ENCODE results near the gene MAP2. TPM values are rescaled to one million over a fixed set of nuclear protein-coding genes. Genes with fewer than 3 reads are reported as not detected.

Gene MAP2
- total and polyA plus RNA-seq, 2 of the 13 experiments (the other 11 are each of a cell fraction or from before 2014, with no cell fraction given): 0.08 TPM; not detected in 1

- ChIA-PET POLR2A (no interaction called here), CTCF (ENCODE audit: low intra/inter-chr PET ratio, low total read pairs) (no interaction called here)
- Histone ChIP-seq H3K4me2 (ENCODE audit: low read depth, low read length) (no peak overlapping the region), H3K9ac (ENCODE audit: insufficient read depth, low read depth, low read length) (no peak overlapping the region), H3K27me3 (ENCODE audit: control insufficient read depth in 1 of 2, insufficient read depth in 2 of 2, low read length in 2 of 2) (no peaks in the 10 kb centered on the region; a peak in 1 of 5 replicates), H3K4me1 (ENCODE audit: insufficient read depth, low read length) (no peaks in the 10 kb centered on the region), H3K27ac (ENCODE audit: extremely low read length, insufficient read depth, low read length) (no peak overlapping the region), H3K36me3 (replicated peaks in 1 of 2; ENCODE audit: control insufficient read depth in 1 of 2, insufficient read depth in 2 of 2, low read length in 2 of 2) (no peaks in the 10 kb centered on the region), H3K79me2 (ENCODE audit: insufficient read depth, low read length) (no peaks in the 10 kb centered on the region), H3K4me3 (replicated peaks in 1 of 3; ENCODE audit: insufficient read depth in 1 of 3, low read depth in 2 of 3, low read length in 3 of 3) (no peak overlapping the region), H3K9me3 (ENCODE audit: low read length) (no peaks in the 10 kb centered on the region), H4K20me1 (ENCODE audit: insufficient read depth, low read length) (no peaks in the 10 kb centered on the region), H2AFZ (ENCODE audit: low read length) (no peak overlapping the region)
- BruUV-seq (replicated peaks): no TSS peak
- DNase-seq (ENCODE audit: low spot score) (no peak), ATAC-seq (no peak), FAIRE-seq (no peak)
- in situ Hi-C loops (cut with HindIII; ENCODE audit: extremely low pct_ligation_motif_present, low pct_unique_long_range_greater_than_20kb): no loop called here
- TF ChIP-seq ZNF264 (CRISPR knock-in tag; IDR thresholded peaks at IDR 0.05) (no peak), SMAD1 (CRISPR knock-in tag; IDR thresholded peaks at IDR 0.05; ENCODE audit: borderline replicate concordance, low read depth) (no peak), CEBPB (IDR thresholded peaks at IDR 0.05; ENCODE audit: borderline replicate concordance, low read depth, low read length) (peak; percentile 87)
- intact Hi-C loops (cut with micrococcal nuclease; ENCODE audit: unreplicated experiment): no loop called here
These were observed 344.7 kb downstream of the MAP2 start for GRCh38 chr2:209768557-209768956.

- H3K4me2 ChIP-seq (ENCODE audit: low read depth, low read length): peak within 1 kb of the TSS; percentile 42
- FAIRE-seq: no peak
- POLR2A ChIA-PET: no interaction called here
- TF ChIP-seq CREB1 (IDR thresholded peaks at IDR 0.05) (no peak), CREB1 (CRISPR knock-in tag; IDR thresholded peaks at IDR 0.05) (no peak), MTA3 (CRISPR knock-in tag; IDR thresholded peaks at IDR 0.05) (0 out of 2 replicates have a peak, but pooled peaks have one; percentile 75), SNAPC2 (CRISPR knock-in tag; IDR thresholded peaks at IDR 0.05) (peak; percentile 81; the same call in 1 of the 2 replicates), SALL2 (CRISPR knock-in tag; IDR thresholded peaks at IDR 0.05) (peak; percentile 88), ZNF703 (CRISPR knock-in tag; IDR thresholded peaks at IDR 0.05; ENCODE audit: borderline replicate concordance) (no peak), TAF15 (IDR thresholded peaks at IDR 0.05; ENCODE audit: low read depth, low read length, poor library complexity, severe bottlenecking) (no peak), JUND (CRISPR knock-in tag; IDR thresholded peaks at IDR 0.05) (no peak), ZNF616 (CRISPR knock-in tag; IDR thresholded peaks at IDR 0.05; ENCODE audit: low read depth) (peak; percentile 94; the same call in 1 of the 2 replicates)
- TF ChIP-seq, protein P1, sequence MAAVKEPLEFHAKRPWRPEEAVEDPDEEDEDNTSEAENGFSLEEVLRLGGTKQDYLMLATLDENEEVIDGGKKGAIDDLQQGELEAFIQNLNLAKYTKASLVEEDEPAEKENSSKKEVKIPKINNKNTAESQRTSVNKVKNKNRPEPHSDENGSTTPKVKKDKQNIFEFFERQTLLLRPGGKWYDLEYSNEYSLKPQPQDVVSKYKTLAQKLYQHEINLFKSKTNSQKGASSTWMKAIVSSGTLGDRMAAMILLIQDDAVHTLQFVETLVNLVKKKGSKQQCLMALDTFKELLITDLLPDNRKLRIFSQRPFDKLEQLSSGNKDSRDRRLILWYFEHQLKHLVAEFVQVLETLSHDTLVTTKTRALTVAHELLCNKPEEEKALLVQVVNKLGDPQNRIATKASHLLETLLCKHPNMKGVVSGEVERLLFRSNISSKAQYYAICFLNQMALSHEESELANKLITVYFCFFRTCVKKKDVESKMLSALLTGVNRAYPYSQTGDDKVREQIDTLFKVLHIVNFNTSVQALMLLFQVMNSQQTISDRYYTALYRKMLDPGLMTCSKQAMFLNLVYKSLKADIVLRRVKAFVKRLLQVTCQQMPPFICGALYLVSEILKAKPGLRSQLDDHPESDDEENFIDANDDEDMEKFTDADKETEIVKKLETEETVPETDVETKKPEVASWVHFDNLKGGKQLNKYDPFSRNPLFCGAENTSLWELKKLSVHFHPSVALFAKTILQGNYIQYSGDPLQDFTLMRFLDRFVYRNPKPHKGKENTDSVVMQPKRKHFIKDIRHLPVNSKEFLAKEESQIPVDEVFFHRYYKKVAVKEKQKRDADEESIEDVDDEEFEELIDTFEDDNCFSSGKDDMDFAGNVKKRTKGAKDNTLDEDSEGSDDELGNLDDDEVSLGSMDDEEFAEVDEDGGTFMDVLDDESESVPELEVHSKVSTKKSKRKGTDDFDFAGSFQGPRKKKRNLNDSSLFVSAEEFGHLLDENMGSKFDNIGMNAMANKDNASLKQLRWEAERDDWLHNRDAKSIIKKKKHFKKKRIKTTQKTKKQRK (IDR thresholded peaks at IDR 0.05; ENCODE audit: low read length): no peak
- TF ChIP-seq, protein P2, sequence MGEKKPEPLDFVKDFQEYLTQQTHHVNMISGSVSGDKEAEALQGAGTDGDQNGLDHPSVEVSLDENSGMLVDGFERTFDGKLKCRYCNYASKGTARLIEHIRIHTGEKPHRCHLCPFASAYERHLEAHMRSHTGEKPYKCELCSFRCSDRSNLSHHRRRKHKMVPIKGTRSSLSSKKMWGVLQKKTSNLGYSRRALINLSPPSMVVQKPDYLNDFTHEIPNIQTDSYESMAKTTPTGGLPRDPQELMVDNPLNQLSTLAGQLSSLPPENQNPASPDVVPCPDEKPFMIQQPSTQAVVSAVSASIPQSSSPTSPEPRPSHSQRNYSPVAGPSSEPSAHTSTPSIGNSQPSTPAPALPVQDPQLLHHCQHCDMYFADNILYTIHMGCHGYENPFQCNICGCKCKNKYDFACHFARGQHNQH (CRISPR knock-in tag; IDR thresholded peaks at IDR 0.05): peak; percentile 90; the same call in 1 of the 2 replicates
These were observed 347.8 kb downstream of the MAP2 start, which contains the start of gene UNC80 for GRCh38 chr2:209771474-209772289. Gene UNC80 (plus strand): TSS chr2:209771832. CDS start chr2:209772073, 241 bp downstream.

More at GRCh38 chr2:209771474-209772289, 347.8 kb downstream of the MAP2 start, which contains the start of gene UNC80:
- peak; percentile 17 for DNase-seq (ENCODE audit: low spot score)
- WGBS (ENCODE audit: low lambda C conversion rate): 10% methylated on average over 31 of the region's 73 CpGs
- Histone ChIP-seq H4K20me1 (ENCODE audit: insufficient read depth, low read length) (no peaks in the 10 kb centered on the region), H3K36me3 (replicated peaks in 1 of 2; ENCODE audit: control insufficient read depth in 1 of 2, insufficient read depth in 2 of 2, low read length in 2 of 2) (no peaks in the 10 kb centered on the region), H3K27me3 (ENCODE audit: control insufficient read depth in 1 of 2, insufficient read depth in 2 of 2, low read length in 2 of 2) (no peaks in the 10 kb centered on the region; a peak in 1 of 5 replicates), H3K27ac (ENCODE audit: extremely low read length, insufficient read depth, low read length) (no peak within 1 kb of the TSS), H3K9ac (ENCODE audit: insufficient read depth, low read depth, low read length) (no peak within 1 kb of the TSS), H2AFZ (ENCODE audit: low read length) (no peak within 1 kb of the TSS), H3K79me2 (ENCODE audit: insufficient read depth, low read length) (no peaks in the 10 kb centered on the region), H3K9me3 (ENCODE audit: low read length) (no peaks in the 10 kb centered on the region), H3K4me3 (replicated peaks in 1 of 3; ENCODE audit: insufficient read depth in 1 of 3, low read depth in 2 of 3, low read length in 3 of 3) (peak within 1 kb of the TSS in 1 of 3 experiments; percentile 32; a peak in 1 of 6 replicates), H3K4me1 (ENCODE audit: insufficient read depth, low read length) (no peaks in the 10 kb centered on the region)
- intact Hi-C loops (cut with micrococcal nuclease; ENCODE audit: unreplicated experiment) (no loop called here), in situ Hi-C loops (cut with HindIII; ENCODE audit: extremely low pct_ligation_motif_present, low pct_unique_long_range_greater_than_20kb) (no loop called here)
- no TSS peak for BruUV-seq (replicated peaks)
- ATAC-seq: peak; percentile 100
- CTCF ChIA-PET (ENCODE audit: low intra/inter-chr PET ratio, low total read pairs): no interaction called here

Measured in HepG2 (cell line).